Measurements from ENCODE around the gene ZBTB32. TPM values are rescaled to one million over a fixed set of nuclear protein-coding genes. Genes with fewer than 3 reads are reported as not detected.
"Not testable (repeated sequence)": the region's sequence is repeated elsewhere in the genome, so short reads cannot be mapped to it uniquely, and the experiment has no call there.

Gene ZBTB32
- total RNA-seq, 1 donor from 2014 or later, result not detected

- H3K4me3 Mint-ChIP-seq (ENCODE audit: unreplicated experiment), result no peak overlapping the region
- H3K36me3 Mint-ChIP-seq (ENCODE audit: unreplicated experiment), result peaks cover 4% of the 10 kb centered on the region
- peaks cover 6% of the 10 kb centered on the region for H3K27me3 Mint-ChIP-seq (ENCODE audit: unreplicated experiment)
Measured at GRCh38 chr19:35722897-35723296, 18.5 kb downstream of the ZBTB32 start.

GRCh38 chr19:35723671-35724070 lies 19.3 kb downstream of the ZBTB32 start:
- Mint-ChIP-seq H3K27ac (ENCODE audit: unreplicated experiment) (no peak overlapping the region), H3K9me3 (ENCODE audit: unreplicated experiment) (peaks cover 9% of the 10 kb centered on the region), H3K36me3 (ENCODE audit: unreplicated experiment) (peaks cover 4% of the 10 kb centered on the region), H3K27me3 (ENCODE audit: unreplicated experiment) (peaks cover 5% of the 10 kb centered on the region), H3K4me1 (ENCODE audit: low read depth, unreplicated experiment) (peaks cover 5% of the 10 kb centered on the region), H3K4me3 (ENCODE audit: unreplicated experiment) (no peak overlapping the region)
- DNase-seq, result no peak
- TF ChIP-seq CTCF (IDR thresholded peaks at IDR 0.05; ENCODE audit: partially characterized antibody, unreplicated experiment), result no peak

More at GRCh38 chr19:35722897-35723296, 18.5 kb downstream of the ZBTB32 start:
- peaks cover 5% of the 10 kb centered on the region for H3K4me1 Mint-ChIP-seq (ENCODE audit: low read depth, unreplicated experiment)
- DNase-seq, result no peak
- no peak for TF ChIP-seq CTCF (IDR thresholded peaks at IDR 0.05; ENCODE audit: partially characterized antibody, unreplicated experiment)
- H3K27ac Mint-ChIP-seq (ENCODE audit: unreplicated experiment), result no peak overlapping the region
- peaks cover 8% of the 10 kb centered on the region for H3K9me3 Mint-ChIP-seq (ENCODE audit: unreplicated experiment)

GRCh38 chr19:35724132-35724531 lies 19.8 kb downstream of the ZBTB32 start:
- not testable (repeated sequence) for H3K36me3 Mint-ChIP-seq (ENCODE audit: unreplicated experiment); H3K4me3 Mint-ChIP-seq (ENCODE audit: unreplicated experiment)

DNA sequence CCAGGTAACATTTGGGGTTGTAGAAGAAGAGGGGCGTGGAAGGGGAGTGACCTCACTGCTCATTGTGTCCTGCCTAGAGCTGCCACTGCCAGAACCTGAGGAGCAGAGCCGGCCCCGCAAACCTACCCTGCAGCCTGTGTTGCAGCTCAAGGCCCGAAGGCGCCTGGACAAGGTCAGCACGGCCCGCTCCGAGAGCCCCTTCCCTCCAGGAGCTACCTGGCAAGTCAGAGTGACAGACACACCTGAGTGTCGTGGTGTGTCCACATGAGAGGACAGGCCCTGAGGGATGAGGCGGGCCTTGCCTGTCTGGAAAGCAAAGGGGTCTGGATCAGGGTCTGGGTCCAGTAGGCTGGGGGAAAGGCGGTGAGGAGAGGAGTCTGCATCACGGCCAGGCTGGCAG lies 20.2 kb downstream of the ZBTB32 start:
- peaks cover 4% of the 10 kb centered on the region for H3K27me3 Mint-ChIP-seq (ENCODE audit: unreplicated experiment)
- H3K9me3 Mint-ChIP-seq (ENCODE audit: unreplicated experiment), result peaks cover 9% of the 10 kb centered on the region
- peaks cover 2% of the 10 kb centered on the region for H3K4me1 Mint-ChIP-seq (ENCODE audit: low read depth, unreplicated experiment)
- no peak for TF ChIP-seq CTCF (IDR thresholded peaks at IDR 0.05; ENCODE audit: partially characterized antibody, unreplicated experiment)
- no peak overlapping the region for H3K27ac Mint-ChIP-seq (ENCODE audit: unreplicated experiment)
- no peak overlapping the region for H3K4me3 Mint-ChIP-seq (ENCODE audit: unreplicated experiment)
- no peak for DNase-seq
- peaks cover 4% of the 10 kb centered on the region for H3K36me3 Mint-ChIP-seq (ENCODE audit: unreplicated experiment)

More at GRCh38 chr19:35724132-35724531, 19.8 kb downstream of the ZBTB32 start:
- H3K9me3 Mint-ChIP-seq (ENCODE audit: unreplicated experiment); H3K27ac Mint-ChIP-seq (ENCODE audit: unreplicated experiment); H3K27me3 Mint-ChIP-seq (ENCODE audit: unreplicated experiment); DNase-seq; H3K4me1 Mint-ChIP-seq (ENCODE audit: low read depth, unreplicated experiment): not testable (repeated sequence)

- Mint-ChIP-seq H3K9me3 (ENCODE audit: unreplicated experiment) (peaks cover 9% of the 10 kb centered on the region), H3K4me3 (ENCODE audit: unreplicated experiment) (no peak overlapping the region), H3K4me1 (ENCODE audit: low read depth, unreplicated experiment) (no peaks in the 10 kb centered on the region), H3K36me3 (ENCODE audit: unreplicated experiment) (peaks cover under 1% of the 10 kb centered on the region), H3K27ac (ENCODE audit: unreplicated experiment) (no peak overlapping the region), H3K27me3 (ENCODE audit: unreplicated experiment) (peaks cover 4% of the 10 kb centered on the region)
- no peak for TF ChIP-seq CTCF (IDR thresholded peaks at IDR 0.05; ENCODE audit: partially characterized antibody, unreplicated experiment)
- no peak for DNase-seq
Measured at GRCh38 chr19:35725216-35725861, 21.0 kb downstream of the ZBTB32 start.

All from glutamatergic neuron (in vitro differentiated cells).